ENCODE data around the gene RBM15. TPM values are rescaled to one million over a fixed set of nuclear protein-coding genes. Genes with fewer than 3 reads are reported as not detected.
A peak's percentile ranks its signal among the peaks of the same experiment; 100 is the strongest.

RBM15 gene
- total and polyA plus RNA-seq, 2 donors (not counting 3 experiments of a cell fraction or from before 2014, with no cell fraction given), result 8.5 to 29.5 TPM

GRCh38 chr1:110393286-110393685, 54.1 kb downstream of the RBM15 start:
- dilution Hi-C loops (cut with MboI; ENCODE audit: extremely low pct_ligation_motif_present, low sequenced_read_pairs), result no loop called here
- POLR2A ChIA-PET, result no interaction called here

GRCh38 chr1:110393691-110394492, 54.7 kb downstream of the RBM15 start:
- Histone ChIP-seq H4K20me1 (replicated peaks; ENCODE audit: control insufficient read depth, extremely low read depth, insufficient read depth, low read length) (no peaks in the 10 kb centered on the region), H3K36me3 (ENCODE audit: control insufficient read depth in 2 of 2, extremely low read depth in 1 of 2, insufficient read depth in 2 of 2, low read length in 2 of 2) (no peaks in the 10 kb centered on the region), H2AFZ (ENCODE audit: low read depth, low read length) (no peak overlapping the region), H3K9me3 (replicated peaks; ENCODE audit: control insufficient read depth, insufficient read depth, low read length) (no peaks in the 10 kb centered on the region), H3K27me3 (ENCODE audit: control insufficient read depth in 2 of 2, insufficient read depth in 2 of 2, low read length in 2 of 2) (no peaks in the 10 kb centered on the region), H3K27ac (ENCODE audit: insufficient read depth, low read depth, low read length) (no peak overlapping the region), H3K4me1 (ENCODE audit: control insufficient read depth, extremely low read depth, insufficient read depth, low read length) (peaks cover 2% of the 10 kb centered on the region), H3K9ac (replicated peaks; ENCODE audit: extremely low read depth, insufficient read depth, low read length) (no peak overlapping the region), H3K4me2 (ENCODE audit: insufficient read depth, low read length) (no peak overlapping the region), H3K79me2 (ENCODE audit: control insufficient read depth, insufficient read depth, low read length) (no peaks in the 10 kb centered on the region), H3K9me1 (replicated peaks; ENCODE audit: control insufficient read depth, extremely low read depth, insufficient read depth, low read length) (no peaks in the 10 kb centered on the region), H3K4me3 (replicated peaks in 1 of 3; ENCODE audit: insufficient read depth in 1 of 3, low read depth in 1 of 3, low read length in 3 of 3) (no peak overlapping the region)
- ChIA-PET CTCF (interaction anchor here (0.7 to 1.0 kb wide), 2 partner anchors 14 to 102 kb away, joined by 3 read pairs; no protein-coding TSS in a partner anchor), POLR2A (no interaction called here)
- FAIRE-seq (no peak), DNase-seq (ENCODE audit: low read depth, low spot score) (peak; percentile 5)
- no TSS peak for BruUV-seq (replicated peaks)
- TF ChIP-seq JUN (IDR thresholded peaks at IDR 0.05; ENCODE audit: borderline replicate concordance, insufficient read depth, insufficient read length, low read depth), result no peak
- peak; percentile 73 for TF ChIP-seq FOS (IDR thresholded peaks at IDR 0.05; ENCODE audit: borderline replicate concordance, insufficient read depth, low read length)
- no peak for TF ChIP-seq CTCF (IDR thresholded peaks at IDR 0.05; ENCODE audit: extremely low read depth in 1 of 2, insufficient read depth in 1 of 2, low read depth in 1 of 2, low read length in 2 of 2)
- dilution Hi-C loops (cut with MboI; ENCODE audit: extremely low pct_ligation_motif_present, low sequenced_read_pairs) (no loop called here), intact Hi-C loops (cut with micrococcal nuclease) (no loop called here)

More at GRCh38 chr1:110393286-110393685, 54.1 kb downstream of the RBM15 start:
- Histone ChIP-seq H3K9me1 (replicated peaks; ENCODE audit: control insufficient read depth, extremely low read depth, insufficient read depth, low read length) (no peaks in the 10 kb centered on the region), H3K9me3 (replicated peaks; ENCODE audit: control insufficient read depth, insufficient read depth, low read length) (no peaks in the 10 kb centered on the region), H3K79me2 (ENCODE audit: control insufficient read depth, insufficient read depth, low read length) (no peaks in the 10 kb centered on the region), H3K36me3 (ENCODE audit: control insufficient read depth in 2 of 2, extremely low read depth in 1 of 2, insufficient read depth in 2 of 2, low read length in 2 of 2) (no peaks in the 10 kb centered on the region), H3K4me2 (ENCODE audit: insufficient read depth, low read length) (no peak overlapping the region), H4K20me1 (replicated peaks; ENCODE audit: control insufficient read depth, extremely low read depth, insufficient read depth, low read length) (no peaks in the 10 kb centered on the region), H3K4me3 (replicated peaks in 1 of 3; ENCODE audit: insufficient read depth in 1 of 3, low read depth in 1 of 3, low read length in 3 of 3) (no peak overlapping the region), H3K27me3 (ENCODE audit: control insufficient read depth in 2 of 2, insufficient read depth in 2 of 2, low read length in 2 of 2) (no peaks in the 10 kb centered on the region), H3K27ac (ENCODE audit: insufficient read depth, low read depth, low read length) (no peak overlapping the region), H3K9ac (replicated peaks; ENCODE audit: extremely low read depth, insufficient read depth, low read length) (no peak overlapping the region), H3K4me1 (ENCODE audit: control insufficient read depth, extremely low read depth, insufficient read depth, low read length) (peaks cover 2% of the 10 kb centered on the region), H2AFZ (ENCODE audit: low read depth, low read length) (no peak overlapping the region)
- BruUV-seq (replicated peaks), result no TSS peak
- DNase-seq (ENCODE audit: low read depth, low spot score) (no peak), FAIRE-seq (no peak)
- CTCF ChIA-PET, result interaction anchor here (0.7 to 1.0 kb wide), 2 partner anchors 15 to 103 kb away, joined by 3 read pairs; no protein-coding TSS in a partner anchor
- intact Hi-C loops (cut with micrococcal nuclease), result no loop called here
- TF ChIP-seq MYC (IDR thresholded peaks at IDR 0.05; ENCODE audit: low read depth, low read length) (no peak), POLR2AphosphoS5 (IDR thresholded peaks at IDR 0.05; ENCODE audit: insufficient read depth, low read depth, low read length) (no peak), GATA2 (IDR thresholded peaks at IDR 0.05; ENCODE audit: insufficient read depth, insufficient read length, low read depth, low read length) (no peak), MAX (IDR thresholded peaks at IDR 0.05; ENCODE audit: insufficient read depth, insufficient read length) (no peak)

All from endothelial cell of umbilical vein (primary cell).